ENCODE measurements around the gene ARHGEF4. TPM values are rescaled to one million over a fixed set of nuclear protein-coding genes. Genes with fewer than 3 reads are reported as not detected.
"Not testable (repeated sequence)": the region's sequence is repeated elsewhere in the genome, so short reads cannot be mapped to it uniquely, and the experiment has no call there.

The ARHGEF4 gene
- total RNA-seq, 1 experiment from 2014 or later, result 7.6 TPM

GRCh38 chr2:131064589-131065512 is 228.1 kb downstream of the ARHGEF4 start:
- Histone ChIP-seq H3K36me3 (peaks cover 48% of the 10 kb centered on the region), H3K9me3 (no peaks in the 10 kb centered on the region), H3K4me3 (no peak overlapping the region), H3K27me3 (no peaks in the 10 kb centered on the region)
- no peak for DNase-seq

- H3K27me3 ChIP-seq, result no peaks in the 10 kb centered on the region
- no peak overlapping the region for H3K4me3 ChIP-seq
- no peak for DNase-seq
- peaks cover 60% of the 10 kb centered on the region for H3K36me3 ChIP-seq
- H3K9me3 ChIP-seq, result no peaks in the 10 kb centered on the region
Observed at GRCh38 chr2:131067465-131068125, 230.9 kb downstream of the ARHGEF4 start.

GRCh38 chr2:131068172-131068571 is 231.5 kb downstream of the ARHGEF4 start:
- peaks cover 60% of the 10 kb centered on the region for H3K36me3 ChIP-seq
- not testable (repeated sequence) for H3K27me3 ChIP-seq, DNase-seq, H3K9me3 ChIP-seq, H3K4me3 ChIP-seq

- H3K36me3 ChIP-seq, result peaks cover 84% of the 10 kb centered on the region
- DNase-seq, H3K27me3 ChIP-seq, H3K9me3 ChIP-seq, H3K4me3 ChIP-seq: not testable (repeated sequence)
Observed at GRCh38 chr2:131075578-131075977, 238.9 kb downstream of the ARHGEF4 start.

- H3K36me3 ChIP-seq, result peaks cover 83% of the 10 kb centered on the region
- H3K4me3 ChIP-seq, result no peak overlapping the region
- no peak for DNase-seq
- no peaks in the 10 kb centered on the region for H3K9me3 ChIP-seq
- H3K27me3 ChIP-seq, result no peaks in the 10 kb centered on the region
Observed at GRCh38 chr2:131076707-131077106, 240.0 kb downstream of the ARHGEF4 start.

- Histone ChIP-seq H3K4me3 (no peak overlapping the region), H3K9me3 (no peaks in the 10 kb centered on the region), H3K27me3 (no peaks in the 10 kb centered on the region), H3K36me3 (peaks cover 83% of the 10 kb centered on the region)
- no peak for DNase-seq
Observed at GRCh38 chr2:131077182-131077846, 240.6 kb downstream of the ARHGEF4 start.

GRCh38 chr2:131077966-131078365 is 241.3 kb downstream of the ARHGEF4 start:
- Histone ChIP-seq H3K27me3 (no peaks in the 10 kb centered on the region), H3K9me3 (no peaks in the 10 kb centered on the region), H3K36me3 (peaks cover 85% of the 10 kb centered on the region), H3K4me3 (no peak overlapping the region)
- DNase-seq, result no peak

- H3K4me3 ChIP-seq, H3K9me3 ChIP-seq, H3K27me3 ChIP-seq, DNase-seq: not testable (repeated sequence)
- peaks cover 79% of the 10 kb centered on the region for H3K36me3 ChIP-seq
Observed at GRCh38 chr2:131079931-131080330, 243.2 kb downstream of the ARHGEF4 start.

- Histone ChIP-seq H3K36me3 (peaks cover 84% of the 10 kb centered on the region), H3K27me3 (no peaks in the 10 kb centered on the region), H3K9me3 (no peaks in the 10 kb centered on the region), H3K4me3 (no peak overlapping the region)
- DNase-seq, result no peak
Observed at GRCh38 chr2:131081190-131081589, 244.5 kb downstream of the ARHGEF4 start.

- H3K9me3 ChIP-seq, result no peaks in the 10 kb centered on the region
- no peak overlapping the region for H3K4me3 ChIP-seq
- DNase-seq, result no peak
- H3K36me3 ChIP-seq, result peaks cover 77% of the 10 kb centered on the region
- no peaks in the 10 kb centered on the region for H3K27me3 ChIP-seq
Observed at GRCh38 chr2:131085646-131086045, 248.9 kb downstream of the ARHGEF4 start.

- Histone ChIP-seq H3K9me3 (no peaks in the 10 kb centered on the region), H3K27me3 (no peaks in the 10 kb centered on the region), H3K36me3 (peaks cover 28% of the 10 kb centered on the region), H3K4me3 (peak overlapping the region; percentile 97)
- DNase-seq, result no peak
Observed at GRCh38 chr2:131092458-131093005, 255.8 kb downstream of the ARHGEF4 start.

- peak; percentile 90 for DNase-seq
- Histone ChIP-seq H3K4me3 (peak within 1 kb of the TSS; percentile 97), H3K9me3 (no peaks in the 10 kb centered on the region), H3K36me3 (peaks cover 22% of the 10 kb centered on the region), H3K27me3 (no peaks in the 10 kb centered on the region)
Observed at GRCh38 chr2:131093006-131093695, 256.4 kb downstream of the ARHGEF4 start, which contains the start of gene FAM168B. FAM168B (minus strand) TSS chr2:131093460; CDS start chr2:131082646, 10,814 bp downstream.

- H3K36me3 ChIP-seq, result peaks cover 15% of the 10 kb centered on the region
- no peaks in the 10 kb centered on the region for H3K9me3 ChIP-seq
- DNase-seq, result peak; percentile 76
- H3K27me3 ChIP-seq, result no peaks in the 10 kb centered on the region
- H3K4me3 ChIP-seq, result peak overlapping the region; percentile 97
Observed at GRCh38 chr2:131093696-131094462, 257.2 kb downstream of the ARHGEF4 start.

GRCh38 chr2:131094463-131095281 is 258.0 kb downstream of the ARHGEF4 start:
- H3K36me3 ChIP-seq, result peaks cover 11% of the 10 kb centered on the region
- peak; percentile 18 for DNase-seq
- no peaks in the 10 kb centered on the region for H3K9me3 ChIP-seq
- no peaks in the 10 kb centered on the region for H3K27me3 ChIP-seq
- no peak overlapping the region; the same call in 1 of the 2 replicates for H3K4me3 ChIP-seq

Measured in MG63 (cell line).